HuH-7 (cell line): ENCODE results near the gene BAZ2B.
A peak's percentile ranks its signal among the peaks of the same experiment; 100 is the strongest.
"Not testable (repeated sequence)": the region's sequence is repeated elsewhere in the genome, so short reads cannot be mapped to it uniquely, and the experiment has no call there.

Experiments used
- DNase-seq: peaks from one replicate; pipeline ENCODE4 v3.0.0; 2011; ENCODE audit warnings: low spot score

Gene BAZ2B

DNA sequence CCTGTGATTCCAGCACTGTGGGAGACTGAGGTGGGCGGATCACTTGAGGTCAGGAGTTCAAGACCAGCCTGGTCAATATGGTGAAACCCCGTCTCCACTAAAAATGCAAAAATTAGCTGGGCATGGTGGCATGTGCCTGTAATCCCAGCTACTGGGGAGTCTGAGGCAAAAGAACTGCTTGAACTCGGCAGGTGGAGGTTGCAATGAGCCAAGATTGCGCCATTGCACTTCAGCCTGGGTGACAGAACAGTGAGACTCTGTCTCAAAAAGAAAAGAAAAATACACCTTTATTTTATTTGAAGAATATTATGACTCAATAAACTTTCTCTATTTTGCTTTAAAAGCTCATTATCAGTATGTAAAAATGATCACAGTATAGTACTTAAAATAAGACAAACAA lies 81.1 kb downstream of the BAZ2B start:
- not testable (repeated sequence) for DNase-seq

DNA sequence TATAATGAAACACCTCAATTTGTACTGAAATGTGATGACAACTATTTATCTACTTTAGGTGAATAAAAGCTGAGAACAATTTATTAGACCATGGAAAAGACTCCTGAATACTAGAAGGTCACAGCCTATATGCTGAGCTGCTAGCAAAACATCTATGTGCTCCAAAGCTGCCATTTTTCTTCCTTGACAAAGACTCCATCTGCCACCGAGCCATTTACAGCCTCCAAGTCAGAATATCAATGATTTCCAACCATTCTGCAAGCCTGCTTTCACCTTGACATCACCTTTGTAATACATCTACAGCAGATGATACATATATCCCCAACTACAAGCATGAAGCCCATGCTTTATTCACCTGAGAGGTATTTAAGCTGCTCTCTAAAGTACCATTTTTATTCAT lies 84.9 kb downstream of the BAZ2B start:
- DNase-seq, result no peak

DNA sequence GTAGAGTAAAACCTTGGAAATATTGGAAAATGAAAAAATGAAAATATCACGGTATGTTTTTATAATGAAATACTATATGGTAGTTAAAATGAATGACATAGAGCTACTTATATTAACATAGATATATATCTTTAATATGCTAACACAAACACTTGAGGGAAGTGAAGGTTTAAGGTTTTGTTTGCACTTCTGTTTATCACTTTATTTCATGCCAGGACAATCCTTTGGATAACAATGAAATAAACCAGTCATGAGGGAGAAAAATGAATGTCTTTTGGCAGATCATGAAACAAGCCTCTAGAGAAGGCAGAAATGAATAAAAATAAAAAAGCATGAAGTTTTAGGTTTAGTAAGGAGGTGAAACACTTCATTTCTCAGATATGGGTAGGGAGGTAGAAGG lies 89.9 kb downstream of the BAZ2B start:
- no peak for DNase-seq

DNA sequence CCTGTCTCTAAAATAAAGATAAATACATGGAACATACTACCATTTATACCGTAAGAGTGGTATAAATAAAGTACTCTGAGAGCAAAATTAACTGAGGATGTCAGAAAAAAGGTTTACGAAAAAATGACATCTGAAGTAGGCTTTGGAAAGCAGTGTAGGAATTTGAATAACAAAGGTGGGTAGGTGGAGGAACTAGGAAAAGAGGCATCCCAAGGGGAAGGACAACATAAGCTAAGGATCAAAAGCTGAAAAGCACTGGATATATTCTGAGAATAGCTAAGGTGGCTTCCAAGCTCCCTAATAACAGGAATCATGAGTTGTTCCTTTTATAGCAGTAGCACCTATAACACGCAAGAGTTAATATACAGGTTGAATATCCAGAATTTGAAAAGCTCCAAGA lies 91.3 kb downstream of the BAZ2B start:
- DNase-seq, result no peak

DNA sequence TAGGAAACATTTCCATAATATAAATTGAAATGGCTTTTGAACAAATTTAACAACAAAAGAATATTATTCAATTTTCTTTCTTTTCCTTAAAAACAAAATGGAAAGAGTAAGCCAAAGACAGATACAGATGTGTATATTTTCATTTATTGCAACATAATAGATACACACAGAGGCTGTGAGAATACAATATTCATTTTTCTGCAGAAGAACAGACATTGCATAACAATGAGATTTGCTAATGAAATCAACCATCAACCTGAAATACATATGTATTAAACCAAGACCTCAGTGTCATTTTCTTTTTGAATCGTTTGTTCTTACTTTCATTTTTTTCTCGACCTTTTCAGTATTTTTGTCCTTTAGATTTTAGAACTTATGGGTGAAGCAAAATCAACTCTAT lies 95.1 kb downstream of the BAZ2B start:
- no peak for DNase-seq

DNA sequence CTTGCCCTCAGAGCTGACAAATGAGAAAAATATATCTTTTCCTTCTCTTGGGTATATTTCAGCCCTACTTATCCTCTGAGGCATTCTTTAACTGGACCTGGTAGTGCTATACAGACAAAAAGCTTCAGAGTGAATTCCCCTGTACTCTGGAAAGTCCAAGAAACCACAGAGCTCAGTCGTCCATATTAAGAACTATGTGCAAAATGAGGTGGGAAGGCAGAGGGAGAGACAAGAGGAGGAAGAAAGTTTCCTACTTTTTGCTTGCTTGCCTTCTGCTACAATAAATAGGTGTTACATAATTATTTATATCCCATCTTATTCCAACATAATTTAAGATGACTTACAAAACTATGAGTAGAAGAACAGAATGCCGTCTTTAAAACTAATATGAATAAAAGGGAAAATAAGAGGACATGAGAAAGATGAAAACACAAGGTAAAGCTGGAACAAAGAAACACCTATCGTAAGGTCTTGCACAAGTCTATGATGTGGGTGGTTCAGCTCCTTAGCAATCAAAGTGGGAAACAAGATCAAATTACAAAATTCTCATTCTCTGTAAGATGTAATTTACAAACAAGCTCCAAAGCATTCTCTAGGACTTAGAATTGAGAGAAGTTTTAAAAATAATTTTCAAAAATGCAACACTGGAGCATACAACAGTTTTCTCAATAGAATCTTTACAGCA lies 97.9 kb downstream of the BAZ2B start:
- peak; percentile 10 for DNase-seq

DNA sequence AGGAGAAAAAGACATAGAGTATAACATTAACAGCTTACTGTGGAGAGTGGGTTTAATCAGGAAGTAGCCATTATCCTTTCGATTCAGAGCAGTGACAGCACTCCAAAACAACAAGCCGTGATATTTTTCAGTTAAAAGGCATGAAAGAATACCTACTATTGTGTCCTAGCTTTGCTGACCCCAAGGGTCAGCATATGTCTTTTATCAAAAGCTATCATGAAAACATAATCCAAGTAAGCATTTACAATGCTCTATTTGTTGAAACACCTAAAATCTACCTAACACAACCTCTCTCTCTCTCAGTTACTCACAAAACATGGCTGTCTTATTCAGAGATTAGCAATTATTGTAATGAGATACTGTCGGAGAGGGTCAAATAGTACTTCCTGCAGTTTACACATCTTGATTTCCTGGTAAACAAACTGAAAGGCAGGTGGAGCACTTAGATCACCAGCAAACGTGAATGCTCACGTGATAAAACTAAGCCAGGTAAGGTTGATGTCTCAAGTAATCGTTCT lies 100.0 kb downstream of the BAZ2B start:
- peak; percentile 45 for DNase-seq

DNA sequence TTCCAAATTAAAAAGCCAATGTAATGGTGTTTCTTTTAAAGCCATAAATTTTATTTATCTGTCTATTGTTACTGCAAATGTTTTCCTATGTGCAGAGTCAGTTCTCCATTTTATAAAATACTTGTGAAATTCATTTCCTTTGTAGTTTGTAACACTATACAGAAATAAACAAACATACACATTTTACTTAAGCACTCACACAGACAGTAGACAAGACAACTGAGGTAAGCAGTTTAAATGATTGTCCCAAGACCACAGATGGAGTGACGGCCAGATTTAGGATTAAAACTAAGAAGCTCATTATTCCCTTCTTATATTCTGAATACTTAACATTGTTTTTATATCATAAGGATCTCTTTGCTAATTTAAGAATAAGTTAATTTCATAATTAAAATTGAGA lies 100.9 kb downstream of the BAZ2B start:
- DNase-seq, result no peak

DNA sequence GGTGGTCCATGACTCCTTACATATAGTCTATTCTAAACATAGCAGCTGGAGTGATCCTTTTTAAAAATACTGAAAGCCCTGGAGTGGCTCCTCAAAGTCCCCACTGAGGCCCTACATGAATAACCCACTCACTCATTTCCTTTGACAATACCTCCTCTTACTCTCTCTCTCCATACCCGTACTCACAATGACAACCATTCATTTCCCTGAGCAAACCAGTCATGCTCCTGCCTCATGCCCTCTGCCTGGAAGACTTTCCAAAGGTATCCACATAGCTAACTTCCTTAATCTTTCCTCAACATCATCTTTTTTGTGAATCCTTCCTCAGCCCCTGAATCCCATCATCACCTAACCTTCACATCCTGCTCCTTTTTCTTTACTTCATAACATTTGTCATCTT lies 102.6 kb downstream of the BAZ2B start:
- DNase-seq, result no peak

DNA sequence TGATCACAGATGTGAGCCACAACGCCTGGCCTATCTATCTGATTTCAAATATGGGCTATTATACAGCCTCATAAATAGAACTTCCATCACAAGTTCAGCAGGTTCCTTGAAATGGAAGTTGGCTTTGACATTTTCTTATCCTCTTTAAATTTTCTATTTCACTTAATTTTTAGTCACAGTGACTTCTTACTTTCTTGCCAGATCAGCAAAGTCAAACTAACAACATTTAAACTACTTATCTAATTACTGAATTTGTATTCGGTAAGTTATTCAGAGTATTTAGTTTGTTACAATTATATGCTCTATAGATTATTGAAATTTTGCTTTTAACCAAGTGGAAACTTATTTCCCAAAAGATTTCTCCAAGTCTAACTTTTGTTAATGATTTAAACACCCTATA lies 108.2 kb downstream of the BAZ2B start:
- DNase-seq, result no peak

DNA sequence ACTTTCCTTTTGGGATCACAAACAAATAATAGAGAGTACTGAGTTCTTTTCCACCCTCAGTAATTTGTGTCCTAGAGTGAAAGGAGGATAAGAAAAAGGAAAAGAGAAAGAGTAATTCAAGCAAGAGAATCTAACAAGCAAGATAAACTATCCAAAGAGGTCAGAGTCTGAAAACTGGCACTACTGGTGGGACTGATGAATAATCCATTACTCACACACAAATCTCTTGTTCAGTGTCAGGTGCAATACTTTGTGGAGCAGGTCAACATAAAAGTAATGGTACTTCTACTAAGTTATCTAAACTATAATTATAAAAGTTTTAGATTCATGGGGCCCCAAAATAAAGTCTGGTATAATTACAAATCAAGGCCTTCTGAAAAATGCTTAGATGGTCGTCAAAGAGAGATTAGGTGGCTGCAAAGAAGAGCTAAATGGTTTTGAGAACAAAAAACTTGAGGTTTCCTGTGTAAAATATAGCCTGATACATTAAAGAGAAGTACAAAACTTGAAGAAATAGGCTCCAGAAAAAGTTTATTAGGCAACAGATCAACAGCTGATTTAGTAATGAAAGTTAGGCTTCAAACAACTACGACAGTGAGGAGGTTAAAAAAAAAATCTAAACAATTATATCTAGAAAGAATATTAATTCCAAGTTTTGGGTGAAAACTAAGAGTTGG lies 109.4 kb downstream of the BAZ2B start:
- no peak for DNase-seq

DNA sequence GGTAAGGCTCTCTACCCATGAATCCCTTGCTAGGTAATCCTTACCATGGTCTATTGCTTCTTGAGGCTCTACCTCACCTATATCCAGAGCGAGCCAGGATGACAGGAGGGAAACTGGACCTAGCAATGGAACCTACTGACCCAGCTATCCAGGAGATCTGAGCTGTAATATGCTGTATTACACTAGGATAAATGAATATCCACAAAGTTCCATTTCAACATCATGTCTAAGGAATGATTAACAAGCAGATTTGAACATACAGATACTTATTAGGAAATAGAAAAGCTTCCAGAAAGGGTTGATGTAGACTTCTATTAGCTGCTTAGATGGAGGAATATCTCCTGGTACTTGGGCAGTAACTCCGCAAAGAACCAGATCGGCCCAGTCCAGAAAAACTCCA lies 110.1 kb downstream of the BAZ2B start:
- DNase-seq, result no peak

DNA sequence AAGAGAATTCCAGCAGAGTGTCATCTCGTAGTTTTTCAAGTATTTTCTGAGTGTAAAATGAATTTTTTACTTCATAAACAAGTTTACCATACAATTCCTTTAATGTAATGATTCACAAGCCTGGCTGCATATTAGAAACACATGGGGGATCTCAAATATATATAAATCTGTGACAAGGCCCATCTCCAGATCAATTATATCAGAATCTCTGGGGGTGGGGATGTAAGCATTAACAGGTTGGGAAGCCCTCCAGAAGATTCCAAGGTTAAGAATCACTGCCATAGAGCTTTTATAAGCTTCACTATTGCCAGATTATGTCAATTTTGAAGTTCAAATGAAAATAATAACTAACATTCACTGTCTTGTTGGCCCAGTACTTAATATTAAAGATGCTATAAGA lies 111.2 kb downstream of the BAZ2B start:
- no peak for DNase-seq

DNA sequence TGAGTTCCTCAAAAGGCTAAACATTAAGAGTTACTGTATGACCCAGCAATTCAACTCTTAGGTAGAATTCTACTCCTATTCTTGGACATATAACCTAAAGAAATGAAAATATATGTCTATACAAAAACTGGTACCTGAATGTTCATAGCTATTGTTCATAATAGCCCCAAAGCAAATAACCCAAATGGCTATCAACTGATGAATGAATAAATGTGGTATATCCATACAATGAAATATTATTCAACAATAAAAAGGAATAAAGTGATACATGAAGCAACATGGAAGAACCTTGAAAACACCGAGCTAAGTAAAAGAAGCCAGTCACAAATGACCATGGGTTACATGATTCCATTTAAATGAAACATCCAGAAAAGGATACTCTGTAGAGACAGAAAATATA lies 114.6 kb downstream of the BAZ2B start:
- no peak for DNase-seq

DNA sequence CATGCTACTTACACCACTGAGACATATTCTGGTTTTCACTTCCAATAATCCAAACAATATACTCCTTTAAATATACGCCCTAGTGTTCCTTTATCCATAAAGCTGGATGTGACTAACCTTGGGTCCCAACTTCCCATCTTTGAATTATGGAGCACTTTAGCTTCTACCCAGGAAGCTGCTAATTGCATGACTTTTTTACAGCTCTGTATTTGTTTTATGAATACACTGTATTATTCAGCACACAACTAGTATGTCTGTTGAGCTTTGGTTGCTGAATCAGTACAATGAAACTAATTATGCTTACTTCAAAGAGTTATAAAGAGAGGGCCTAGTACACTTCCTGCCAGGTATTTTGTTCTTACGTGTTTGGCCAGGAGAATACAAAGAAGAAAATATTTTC lies 118.5 kb downstream of the BAZ2B start:
- no peak for DNase-seq

DNA sequence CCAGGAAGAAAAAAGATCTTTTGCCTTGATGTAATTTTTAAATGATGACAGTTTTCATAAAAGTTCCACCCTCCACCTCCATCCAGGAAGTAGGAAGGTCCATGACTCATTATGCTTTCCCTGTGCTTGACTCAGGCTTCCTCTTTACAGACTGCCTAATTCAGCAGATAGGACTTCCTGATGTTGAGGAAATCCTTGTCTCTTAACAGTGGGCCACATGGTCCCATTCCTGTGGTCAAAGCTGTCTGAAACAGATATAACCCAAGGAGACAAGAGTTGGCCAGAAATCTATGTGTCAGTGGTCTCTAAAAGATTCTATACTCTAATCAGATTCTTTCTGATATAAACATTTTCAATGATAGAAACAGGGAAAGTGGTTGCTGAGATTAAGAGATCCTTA lies 119.1 kb downstream of the BAZ2B start:
- peak; percentile 16 for DNase-seq

DNA sequence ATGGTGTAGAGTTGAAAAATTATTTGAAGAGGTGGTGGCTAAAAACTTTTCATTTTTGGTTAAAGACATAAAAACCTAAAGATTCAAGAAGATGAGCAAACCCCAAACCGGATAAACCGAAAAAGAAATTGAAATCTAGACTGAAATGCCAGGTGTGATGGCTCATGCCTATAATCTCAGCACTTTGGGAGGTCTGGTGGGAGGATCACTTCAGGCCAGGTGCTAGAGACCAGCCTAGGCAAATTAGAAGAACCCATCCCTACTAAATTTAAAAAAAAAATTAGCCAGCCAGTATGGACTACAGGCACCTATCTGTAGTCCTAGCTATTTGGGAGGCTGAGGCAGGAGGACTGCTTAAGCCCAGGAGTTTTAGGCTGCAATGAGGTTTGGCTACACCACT lies 126.9 kb downstream of the BAZ2B start:
- DNase-seq, result no peak

DNA sequence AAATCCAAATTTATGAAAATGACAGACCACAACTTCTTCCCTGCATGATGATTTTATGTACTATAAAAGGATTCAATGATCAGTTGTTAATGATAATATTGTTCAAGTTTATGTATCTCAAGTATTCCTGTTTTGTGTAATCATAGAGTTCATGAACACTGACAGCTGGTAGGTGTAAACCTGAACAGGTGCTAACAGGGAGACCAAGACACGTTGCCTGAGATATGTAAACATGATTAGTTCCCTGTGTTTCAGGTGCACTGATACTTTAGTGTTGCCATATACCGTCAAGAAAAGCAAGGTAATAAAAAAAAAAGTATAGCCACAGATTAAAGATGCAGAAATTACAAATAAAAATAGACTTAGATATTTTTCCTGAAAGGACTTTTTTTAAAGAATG lies 131.8 kb downstream of the BAZ2B start:
- no peak for DNase-seq

DNA sequence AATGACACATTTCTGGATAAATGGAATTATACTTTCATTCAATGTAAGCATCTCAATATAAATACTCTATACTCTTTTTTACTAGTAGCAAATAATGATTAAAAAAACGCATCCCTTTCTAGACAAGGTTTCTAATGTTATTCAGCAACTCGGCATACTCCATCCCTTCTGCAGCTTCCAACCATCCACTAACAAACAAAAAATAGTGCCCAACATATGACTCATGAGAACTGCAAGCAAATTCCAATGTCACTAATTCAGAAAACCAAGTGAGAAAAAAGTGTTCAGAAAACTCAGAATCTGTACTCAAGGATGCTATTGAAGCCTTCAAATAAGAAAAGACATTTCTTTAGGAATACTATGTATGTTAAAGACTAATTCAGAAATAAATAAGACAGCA lies 140.0 kb downstream of the BAZ2B start:
- DNase-seq, result no peak

DNA sequence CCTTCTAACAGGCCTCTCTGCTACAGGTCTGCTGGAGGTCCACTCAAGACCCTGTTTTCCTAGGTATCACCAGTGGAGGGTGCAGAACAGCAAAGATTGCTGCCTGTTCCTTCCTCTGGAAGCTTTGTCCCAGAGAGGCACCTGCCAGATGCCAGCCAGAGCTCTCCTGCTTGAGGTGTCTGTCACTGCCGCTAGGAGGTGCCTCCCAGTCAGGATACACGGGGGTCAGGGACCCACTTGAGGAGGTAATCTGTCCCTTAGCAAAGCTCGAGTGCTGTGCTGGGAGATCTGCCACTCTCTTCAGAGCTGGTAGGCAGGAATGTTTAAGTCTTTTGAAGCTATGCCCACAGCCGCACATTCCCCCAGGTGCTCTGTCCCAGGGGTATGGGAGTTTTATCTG lies 140.6 kb downstream of the BAZ2B start:
- DNase-seq, result no peak

DNA sequence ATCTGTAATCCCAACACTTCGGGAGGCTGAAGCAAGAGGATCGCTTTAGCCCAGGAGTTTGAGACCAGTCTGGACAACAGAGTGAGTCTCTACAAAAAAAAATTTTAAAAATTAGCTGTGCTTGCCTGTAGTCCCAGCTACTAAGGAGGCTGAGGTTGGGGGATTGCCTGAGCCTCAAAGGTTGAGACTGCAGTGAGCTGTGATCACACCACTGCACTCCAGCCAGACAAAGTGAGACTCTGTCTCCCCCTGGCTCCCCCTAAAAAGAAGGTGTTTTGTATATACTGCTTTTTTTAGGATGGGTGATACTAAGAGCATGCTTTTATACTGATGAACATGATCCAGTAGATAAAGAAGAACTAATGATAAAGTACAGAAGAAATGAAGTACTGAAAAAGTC lies 145.0 kb downstream of the BAZ2B start:
- no peak for DNase-seq

DNA sequence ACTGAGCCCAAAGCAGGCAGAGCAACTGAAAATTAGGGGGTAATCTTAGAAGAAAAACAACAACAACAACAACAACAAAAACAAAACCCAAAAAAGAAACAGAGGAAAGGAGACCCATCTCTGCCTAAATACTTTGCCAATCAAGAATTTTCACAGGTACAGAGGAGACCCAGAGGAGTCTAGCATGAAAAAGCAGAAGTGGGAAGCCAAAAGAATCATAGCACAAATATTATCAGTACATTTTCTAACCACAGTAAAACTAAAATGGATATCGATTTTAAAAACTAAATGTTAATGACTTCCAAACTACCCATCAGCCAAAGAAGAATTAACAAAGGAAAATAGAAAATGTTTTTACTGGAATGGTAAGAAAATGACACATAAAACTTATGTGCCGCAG lies 148.1 kb downstream of the BAZ2B start:
- no peak for DNase-seq

DNA sequence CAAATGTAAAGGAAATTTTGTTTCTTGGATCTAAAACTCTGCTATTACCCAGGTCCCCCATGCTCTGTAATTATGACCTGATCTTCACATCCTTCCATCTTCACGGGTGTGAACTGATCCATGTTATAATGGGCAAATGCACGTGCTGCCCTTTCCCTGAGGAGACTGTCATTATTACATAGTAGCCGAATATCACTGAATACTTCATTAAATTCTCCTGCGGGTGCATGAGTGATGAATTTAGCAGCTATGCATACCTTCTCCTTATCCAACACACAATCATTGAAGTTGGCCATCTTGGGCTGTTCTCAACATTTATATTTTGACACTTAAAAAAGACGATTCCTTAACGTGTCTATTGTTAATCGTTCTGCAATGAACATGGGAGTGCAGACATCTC lies 153.4 kb downstream of the BAZ2B start:
- no peak for DNase-seq

DNA sequence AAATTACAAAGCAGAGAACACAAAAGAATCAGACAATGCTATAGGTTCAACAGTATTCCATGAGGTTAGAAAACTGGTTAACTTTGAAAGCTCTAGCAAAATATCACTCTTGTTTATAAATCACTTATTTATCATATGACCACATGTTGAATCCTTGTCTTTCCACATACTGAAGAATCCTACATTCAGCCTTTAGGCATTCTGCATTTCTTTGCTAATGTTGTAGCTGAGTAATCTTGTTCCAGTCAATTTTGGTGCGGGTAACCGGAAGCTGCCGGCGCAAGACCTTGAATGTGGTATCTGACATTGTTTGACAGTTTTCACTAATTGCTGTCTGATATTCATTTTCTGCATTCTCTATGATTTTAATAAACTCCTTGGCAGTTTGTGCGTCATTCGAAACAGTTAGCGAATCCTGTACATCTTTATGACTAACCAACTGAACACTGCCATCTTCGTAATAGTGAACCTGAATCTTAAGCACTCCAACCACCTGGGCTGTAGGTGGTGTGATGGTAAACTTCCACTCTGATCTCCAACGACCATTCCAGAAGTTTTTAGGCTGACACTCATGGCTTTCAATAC lies 154.1 kb downstream of the BAZ2B start:
- DNase-seq, result no peak
